ENCODE results near the gene PTPRN2.
"Not testable (repeated sequence)": the region's sequence is repeated elsewhere in the genome, so short reads cannot be mapped to it uniquely, and the experiment has no call there.

Gene PTPRN2

GRCh38 chr7:157596471-157596870 is 991.2 kb downstream of the PTPRN2 start:
- DNase-seq = no peak

- DNase-seq = no peak
Observed at GRCh38 chr7:157596026-157596425, 991.6 kb downstream of the PTPRN2 start.

GRCh38 chr7:157595086-157595855 is 992.4 kb downstream of the PTPRN2 start:
- no peak for DNase-seq

- DNase-seq = no peak
Observed at GRCh38 chr7:157594306-157594705, 993.3 kb downstream of the PTPRN2 start.

GRCh38 chr7:157593541-157593940 is 994.1 kb downstream of the PTPRN2 start:
- DNase-seq = no peak

- not testable (repeated sequence) for DNase-seq
Observed at GRCh38 chr7:157592636-157593320, 994.8 kb downstream of the PTPRN2 start.

DNA sequence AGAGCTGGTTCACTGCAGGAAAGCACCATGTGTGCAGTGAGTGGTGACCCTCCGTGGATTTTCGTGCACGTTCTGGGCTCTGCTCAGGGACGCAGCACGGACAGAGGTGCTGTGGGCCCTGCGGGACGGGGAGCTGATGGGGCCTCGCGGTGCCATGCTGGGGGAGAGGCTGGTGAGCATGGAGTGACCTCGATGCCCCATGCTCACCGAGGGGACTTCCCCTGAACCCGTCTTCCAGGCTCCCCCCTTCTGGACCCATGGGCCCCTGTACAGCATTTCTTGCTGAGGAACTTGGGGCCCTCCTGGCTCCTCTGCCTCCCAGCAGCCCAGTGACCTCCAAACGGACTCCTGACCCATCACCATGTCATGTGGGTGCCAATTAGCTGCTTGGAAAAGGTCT is 997.1 kb downstream of the PTPRN2 start:
- no peak for DNase-seq

GRCh38 chr7:157589680-157590079 is 997.9 kb downstream of the PTPRN2 start:
- DNase-seq = no peak

- DNase-seq = no peak
Observed at GRCh38 chr7:157587805-157588560, 999.6 kb downstream of the PTPRN2 start.

GRCh38 chr7:157587051-157587804 is 1000.4 kb downstream of the PTPRN2 start:
- no peak for DNase-seq

DNA sequence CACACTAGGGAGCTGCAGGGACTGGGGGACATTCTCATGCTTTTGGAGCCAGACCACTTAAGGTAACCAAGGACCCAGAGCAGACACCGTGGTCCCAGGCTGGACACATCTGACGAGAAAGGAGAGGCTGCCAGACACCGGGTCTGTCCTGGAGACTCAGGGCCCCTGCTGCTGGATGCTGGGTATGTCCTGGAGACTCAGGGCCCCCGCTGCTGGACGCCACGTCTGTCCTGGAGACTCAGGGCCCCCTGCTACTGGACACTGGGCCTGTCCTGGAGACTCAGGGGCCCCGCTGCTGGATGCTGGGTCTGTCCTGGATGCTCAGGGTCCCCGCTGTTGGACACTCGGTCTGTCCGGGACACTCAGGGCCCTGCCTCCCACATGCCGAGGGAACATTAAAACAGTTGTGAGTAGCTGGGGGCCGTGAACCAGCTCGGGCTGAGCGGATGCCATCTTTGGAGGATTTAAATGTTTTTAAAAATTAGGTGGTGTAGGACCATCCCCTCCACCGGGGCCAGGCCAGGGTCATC is 1001.1 kb downstream of the PTPRN2 start:
- DNase-seq = no peak

DNA sequence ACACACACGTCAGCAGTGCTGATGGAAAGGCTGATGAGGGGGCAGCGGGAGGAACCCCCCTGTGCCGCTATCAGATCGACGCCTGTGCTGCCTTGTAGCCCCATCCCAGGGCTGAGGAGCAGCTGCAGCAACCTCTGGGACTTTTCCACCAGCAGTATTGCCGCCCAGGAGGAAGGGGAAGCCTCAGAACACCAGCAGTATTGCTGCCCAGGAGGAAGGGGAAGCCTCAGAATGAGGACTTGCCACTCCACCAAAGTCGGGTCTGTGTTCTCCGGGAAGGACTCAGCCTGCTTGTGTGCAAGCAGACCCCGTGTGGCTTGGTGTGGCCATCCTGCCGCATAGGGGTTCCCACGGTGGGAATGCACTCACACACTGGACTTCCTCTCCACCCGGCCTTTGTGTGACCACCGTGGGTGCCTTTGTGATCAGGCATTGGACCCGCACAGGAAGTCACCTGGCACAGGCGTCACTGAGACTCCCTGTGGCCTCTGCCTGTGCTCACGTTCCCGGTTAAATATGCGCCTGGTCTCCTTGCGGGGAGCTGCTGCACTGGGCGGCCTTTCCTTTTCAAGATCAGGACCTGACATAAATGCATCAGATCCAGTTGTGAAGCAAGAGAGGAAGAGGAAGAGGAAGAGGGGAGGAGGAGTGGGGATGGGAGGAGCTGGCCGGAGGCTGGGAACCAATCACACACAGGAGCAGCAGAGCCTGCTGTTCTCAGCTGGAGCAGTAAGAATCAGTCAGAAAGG is 1002.3 kb downstream of the PTPRN2 start:
- DNase-seq = no peak

GRCh38 chr7:157584420-157584819 is 1003.2 kb downstream of the PTPRN2 start:
- DNase-seq = no peak

DNA sequence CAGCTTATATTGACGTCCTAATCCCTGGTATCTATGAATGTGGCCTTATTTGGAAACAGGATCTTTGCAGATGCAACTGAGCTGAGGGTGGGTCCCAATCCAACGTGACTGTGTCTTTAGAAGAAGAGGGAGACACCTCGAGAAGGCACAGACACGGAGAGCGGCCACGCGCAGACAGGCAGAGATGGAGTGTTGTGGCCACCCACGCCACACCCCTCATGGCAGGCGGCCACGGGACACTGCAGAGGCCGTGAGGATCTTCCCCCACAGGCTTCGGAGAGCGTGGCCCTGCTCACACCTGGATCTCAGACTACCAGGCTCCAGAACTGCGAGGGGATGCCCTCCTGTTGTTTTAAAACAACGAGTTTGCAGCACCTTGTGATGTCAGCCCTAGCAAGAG is 1005.9 kb downstream of the PTPRN2 start:
- DNase-seq = no peak

DNA sequence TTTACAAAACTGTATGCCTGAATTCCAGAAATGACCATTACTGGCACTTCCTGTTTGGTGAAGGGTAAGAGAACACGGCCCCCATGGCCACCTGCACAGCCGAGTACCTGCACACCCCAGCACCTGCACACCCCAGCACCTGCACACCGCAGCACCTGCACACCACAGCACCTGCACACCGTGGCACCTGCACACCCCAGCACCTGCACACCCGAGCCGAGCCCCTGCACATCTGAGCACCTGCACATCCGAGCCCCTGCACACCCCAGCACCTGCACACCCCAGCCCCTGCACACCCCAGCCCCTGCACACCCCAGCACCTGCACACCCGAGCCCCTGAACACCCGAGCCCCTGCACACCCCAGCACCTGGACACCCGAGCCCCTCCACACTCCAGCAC is 1007.3 kb downstream of the PTPRN2 start:
- no peak for DNase-seq

- no peak for DNase-seq
Observed at GRCh38 chr7:157579425-157579824, 1008.2 kb downstream of the PTPRN2 start.

DNA sequence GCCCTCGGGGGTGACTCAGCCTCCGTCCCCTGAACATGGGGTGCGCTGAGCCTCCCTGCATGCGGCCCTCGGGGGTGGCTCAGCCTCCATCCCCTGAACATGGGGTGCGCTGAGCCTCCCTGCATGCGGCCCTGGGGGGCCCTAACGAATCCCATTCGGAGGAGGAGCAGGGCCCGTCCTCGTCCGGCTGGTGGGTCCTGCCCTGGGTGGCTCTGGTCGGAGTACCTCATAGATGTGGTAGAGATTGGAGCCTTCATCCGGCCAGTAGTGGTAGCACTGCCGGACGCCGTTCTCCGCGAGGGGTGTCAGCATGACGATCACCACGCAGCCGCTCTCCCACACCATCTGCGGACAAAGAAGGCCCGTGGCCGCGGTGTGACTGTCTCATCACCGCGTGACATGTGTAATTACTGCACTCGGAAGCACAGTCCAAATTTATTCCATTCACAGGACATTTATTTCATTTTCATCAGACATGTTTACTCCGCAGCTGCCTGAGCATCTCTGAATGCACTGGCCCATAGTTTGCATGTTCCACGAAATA is 1009.8 kb downstream of the PTPRN2 start:
- DNase-seq = no peak

GRCh38 chr7:157577061-157577460 is 1010.6 kb downstream of the PTPRN2 start:
- no peak for DNase-seq

- DNase-seq = peak; percentile 53
Observed at GRCh38 chr7:157576415-157576814, 1011.2 kb downstream of the PTPRN2 start.

DNA sequence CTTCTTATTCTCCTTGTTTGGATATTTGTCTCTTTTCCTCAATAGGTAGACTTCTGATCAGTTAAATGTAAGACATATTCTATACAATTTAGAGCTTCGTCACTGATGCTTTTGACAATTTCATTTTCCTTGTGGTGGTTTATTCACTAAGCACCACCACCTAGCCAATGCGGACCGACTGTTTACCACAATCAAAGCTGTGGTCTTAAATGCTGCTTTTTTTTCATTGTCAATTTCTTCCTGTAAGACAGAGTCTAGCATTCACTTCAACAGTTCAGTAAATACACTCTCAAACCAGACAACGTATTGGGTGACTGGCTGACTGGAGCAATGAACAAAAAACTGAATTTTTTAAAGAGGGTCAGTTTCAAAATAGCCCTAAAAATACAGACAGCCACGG is 1011.8 kb downstream of the PTPRN2 start:
- no peak for DNase-seq

- DNase-seq = no peak
Observed at GRCh38 chr7:157574914-157575586, 1012.6 kb downstream of the PTPRN2 start.
